ENCODE data around the gene SLFN12L. TPM values are rescaled to one million over a fixed set of nuclear protein-coding genes. Genes with fewer than 3 reads are reported as not detected.
"Not testable (repeated sequence)": the region's sequence is repeated elsewhere in the genome, so short reads cannot be mapped to it uniquely, and the experiment has no call there.

The SLFN12L gene
- total RNA-seq, 4 donors from 2014 or later: 0.32 to 1.7 (median 1.0) TPM

- H3K9me3 ChIP-seq: no peaks in the 10 kb centered on the region
- WGBS: 63% methylated on average over 21 of the region's 21 CpGs
- no peaks in the 10 kb centered on the region for H3K36me3 ChIP-seq
- TF ChIP-seq EP300 (IDR thresholded peaks at IDR 0.05): no peak
- TF ChIP-seq CTCF (IDR thresholded peaks at IDR 0.05): no peak
- no peak for TF ChIP-seq POLR2A (IDR thresholded peaks at IDR 0.05; ENCODE audit: low read depth)
- intact Hi-C loops (cut with DNase I): no loop called here
- peaks cover 0 to 62% (median 2%) of the 10 kb centered on the region in 4 donors for H3K27me3 ChIP-seq
- DNase-seq (ENCODE audit: extremely low spot score): no peak
- H3K4me3 ChIP-seq: no peak overlapping the region
- H3K4me1 ChIP-seq: no peaks in the 10 kb centered on the region
- no peak overlapping the region for H3K27ac ChIP-seq (replicated peaks in 1 of 4)
Observed at GRCh38 chr17:35515027-35515426, 22.5 kb downstream of the SLFN12L start.

- WGBS: 38% methylated on average over 2 of the region's 2 CpGs
- Histone ChIP-seq H3K4me1 (no peaks in the 10 kb centered on the region), H3K9me3 (no peaks in the 10 kb centered on the region), H3K27me3 (peaks cover 0 to 61% (median 2%) of the 10 kb centered on the region in 4 donors), H3K4me3 (no peak overlapping the region), H3K27ac (replicated peaks in 1 of 4) (no peak overlapping the region), H3K36me3 (no peaks in the 10 kb centered on the region)
- intact Hi-C loops (cut with DNase I): no loop called here
- no peak for DNase-seq (ENCODE audit: extremely low spot score)
- TF ChIP-seq POLR2AphosphoS5 (IDR thresholded peaks at IDR 0.05) (no peak), CTCF (IDR thresholded peaks at IDR 0.05) (no peak), EP300 (IDR thresholded peaks at IDR 0.05) (no peak), POLR2A (IDR thresholded peaks at IDR 0.05; ENCODE audit: low read depth) (no peak)
Observed at GRCh38 chr17:35514564-35514963, 22.9 kb downstream of the SLFN12L start.

GRCh38 chr17:35510052-35510451 is 27.4 kb downstream of the SLFN12L start:
- TF ChIP-seq EP300 (IDR thresholded peaks at IDR 0.05) (no peak), POLR2AphosphoS5 (IDR thresholded peaks at IDR 0.05) (no peak), CTCF (IDR thresholded peaks at IDR 0.05) (no peak), POLR2A (IDR thresholded peaks at IDR 0.05; ENCODE audit: low read depth) (no peak)
- intact Hi-C loops (cut with DNase I): no loop called here
- Histone ChIP-seq H3K27me3 (peaks cover 0 to 49% (median 2%) of the 10 kb centered on the region in 4 donors), H3K9me3 (peaks cover 0 to 14% (median 12%) of the 10 kb centered on the region in 4 donors), H3K36me3 (no peaks in the 10 kb centered on the region), H3K4me3 (no peak overlapping the region), H3K4me1 (no peaks in the 10 kb centered on the region), H3K27ac (replicated peaks in 1 of 4) (no peak overlapping the region)
- whole genome bisulfite sequencing: 84% methylated on average over 2 of the region's 2 CpGs
- no peak for DNase-seq (ENCODE audit: extremely low spot score)

- H3K4me3 ChIP-seq; H3K36me3 ChIP-seq; H3K4me1 ChIP-seq; H3K27ac ChIP-seq (replicated peaks in 1 of 4); DNase-seq (ENCODE audit: extremely low spot score); intact Hi-C loops (cut with DNase I): not testable (repeated sequence)
- WGBS: 73% methylated on average over 3 of the region's 3 CpGs
- Histone ChIP-seq H3K27me3 (peaks cover 0 to 50% (median under 1%) of the 10 kb centered on the region in 4 donors), H3K9me3 (peaks cover 0 to 14% (median 12%) of the 10 kb centered on the region in 4 donors)
Observed at GRCh38 chr17:35507714-35508113, 29.8 kb downstream of the SLFN12L start.

- intact Hi-C loops (cut with DNase I): no loop called here
- no peak for DNase-seq (ENCODE audit: extremely low spot score)
- peaks cover 0 to 86% (median 47%) of the 10 kb centered on the region in 4 donors for H3K27me3 ChIP-seq
- H3K4me3 ChIP-seq: no peak overlapping the region
- TF ChIP-seq CTCF (IDR thresholded peaks at IDR 0.05) (no peak), POLR2A (IDR thresholded peaks at IDR 0.05; ENCODE audit: low read depth) (no peak), EP300 (IDR thresholded peaks at IDR 0.05) (no peak), POLR2AphosphoS5 (IDR thresholded peaks at IDR 0.05) (no peak)
- no peaks in the 10 kb centered on the region for H3K9me3 ChIP-seq
- H3K27ac ChIP-seq (replicated peaks in 1 of 4): no peak overlapping the region
- peaks cover 9 to 30% (median 18%) of the 10 kb centered on the region in 4 donors for H3K4me1 ChIP-seq
- no peaks in the 10 kb centered on the region for H3K36me3 ChIP-seq
- 68% methylated on average over 2 of the region's 2 CpGs for WGBS
Observed at GRCh38 chr17:35499548-35499947, 37.9 kb downstream of the SLFN12L start.
